ENCODE measurements around the gene ARL13B. TPM values are rescaled to one million over a fixed set of nuclear protein-coding genes. Genes with fewer than 3 reads are reported as not detected.
"Not testable (repeated sequence)": the region's sequence is repeated elsewhere in the genome, so short reads cannot be mapped to it uniquely, and the experiment has no call there.

The ARL13B gene
- total and polyA plus RNA-seq, 5 donors from 2014 or later: 5.6 to 7.5 (median 6.4) TPM

DNA sequence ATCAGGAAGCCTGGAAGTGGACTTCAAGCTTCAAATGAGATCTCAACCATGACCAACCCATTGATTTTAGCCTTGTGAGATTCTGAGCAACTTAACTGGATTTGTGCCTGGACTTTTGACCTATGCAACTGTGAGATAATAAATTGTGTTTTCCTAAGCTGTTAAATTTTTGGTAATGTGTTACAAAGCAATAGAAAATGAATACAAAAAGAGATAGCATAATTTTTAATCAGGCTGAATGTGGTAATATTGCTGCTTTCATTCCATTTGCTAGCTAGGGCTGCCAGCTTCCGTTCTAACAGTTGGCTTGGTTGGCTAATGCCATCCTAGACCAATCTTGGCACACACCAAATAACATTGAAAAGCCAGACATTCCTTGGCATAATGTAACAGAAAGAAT, 18.5 kb upstream of the ARL13B start:
- H3K9me3 Mint-ChIP-seq: peaks cover 0 to 8% (median 0%) of the 10 kb centered on the region in 7 donors
- Histone ChIP-seq H3K4me3 (ENCODE audit: low read depth, low read length) (no peak overlapping the region), H3K27me3 (ENCODE audit: control insufficient read depth, insufficient read depth, low read length) (no peaks in the 10 kb centered on the region), H3K4me1 (ENCODE audit: control insufficient read depth, insufficient read depth, low read length, poor library complexity, severe bottlenecking) (no peaks in the 10 kb centered on the region), H3K27ac (ENCODE audit: insufficient read depth, low read length, poor library complexity, severe bottlenecking) (no peak overlapping the region), H3K36me3 (ENCODE audit: control insufficient read depth, insufficient read depth, low read length) (no peaks in the 10 kb centered on the region), H3K9me3 (ENCODE audit: control insufficient read depth in 2 of 2, low read length in 2 of 2) (no peaks in the 10 kb centered on the region)
- no peak for DNase-seq
- H3K36me3 Mint-ChIP-seq: no peaks in the 10 kb centered on the region
- no peak overlapping the region for H3K4me3 Mint-ChIP-seq
- no peaks in the 10 kb centered on the region for H3K27me3 Mint-ChIP-seq
- no peak for ATAC-seq (ENCODE audit: low read depth in 2 of 2)
- no peak overlapping the region for H3K27ac Mint-ChIP-seq
- no peaks in the 10 kb centered on the region for H3K4me1 Mint-ChIP-seq

DNA sequence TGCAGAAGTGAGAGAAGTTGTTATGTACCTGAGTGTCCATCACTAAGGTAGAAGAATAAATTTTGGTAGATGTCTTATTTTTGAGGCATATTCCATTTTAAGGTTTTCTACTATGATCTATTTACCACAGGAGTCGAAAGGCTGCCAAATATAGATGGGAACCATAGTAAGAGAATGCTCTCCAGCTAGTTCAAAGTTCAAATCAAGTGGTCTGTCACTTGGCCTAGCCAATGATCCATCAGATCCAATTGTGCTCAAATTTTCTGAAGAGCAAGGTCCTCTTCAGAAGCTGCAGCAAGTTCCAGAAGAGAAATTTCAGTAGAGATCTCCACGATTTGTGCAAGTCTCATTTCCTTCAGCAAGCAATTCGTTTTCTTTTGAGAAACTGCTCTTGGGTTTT, 17.2 kb upstream of the ARL13B start:
- no peak for ATAC-seq (ENCODE audit: low read depth in 2 of 2)
- H3K4me3 Mint-ChIP-seq: no peak overlapping the region
- no peak overlapping the region for H3K4me3 ChIP-seq (ENCODE audit: low read depth, low read length)

DNA sequence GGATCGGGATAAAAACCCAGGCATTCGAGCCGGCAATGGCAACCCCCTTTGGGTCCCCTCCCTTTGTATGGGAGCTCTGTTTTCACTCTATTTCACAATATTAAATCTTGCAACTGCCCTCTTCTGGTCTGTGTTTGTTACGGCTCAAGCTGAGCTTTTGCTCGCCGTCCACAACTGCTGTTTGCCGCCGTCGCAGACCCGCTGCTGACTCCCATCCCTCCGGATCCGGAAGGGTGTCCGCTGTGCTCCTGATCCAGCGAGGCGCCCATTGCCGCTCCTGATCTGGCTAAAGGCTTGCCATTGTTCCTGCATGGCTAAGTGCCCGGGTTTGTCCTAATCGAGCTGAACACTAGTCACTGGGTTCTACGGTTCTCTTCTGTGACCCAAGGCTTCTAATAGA, 14.8 kb upstream of the ARL13B start:
- not testable (repeated sequence) for H3K4me3 Mint-ChIP-seq

More for the DNA sequence above, 17.2 kb upstream of the ARL13B start:
- DNase-seq: no peak
- H3K9me3 ChIP-seq (ENCODE audit: control insufficient read depth in 2 of 2, low read length in 2 of 2): no peaks in the 10 kb centered on the region
- no peaks in the 10 kb centered on the region for H3K4me1 ChIP-seq (ENCODE audit: control insufficient read depth, insufficient read depth, low read length, poor library complexity, severe bottlenecking)
- peaks cover 0 to 6% (median 0%) of the 10 kb centered on the region in 7 donors for H3K9me3 Mint-ChIP-seq
- H3K36me3 Mint-ChIP-seq: no peaks in the 10 kb centered on the region
- no peaks in the 10 kb centered on the region for H3K27me3 ChIP-seq (ENCODE audit: control insufficient read depth, insufficient read depth, low read length)
- H3K27ac ChIP-seq (ENCODE audit: insufficient read depth, low read length, poor library complexity, severe bottlenecking): no peak overlapping the region
- no peaks in the 10 kb centered on the region for H3K27me3 Mint-ChIP-seq
- no peak overlapping the region for H3K27ac Mint-ChIP-seq
- no peaks in the 10 kb centered on the region for H3K4me1 Mint-ChIP-seq
- H3K36me3 ChIP-seq (ENCODE audit: control insufficient read depth, insufficient read depth, low read length): no peaks in the 10 kb centered on the region

DNA sequence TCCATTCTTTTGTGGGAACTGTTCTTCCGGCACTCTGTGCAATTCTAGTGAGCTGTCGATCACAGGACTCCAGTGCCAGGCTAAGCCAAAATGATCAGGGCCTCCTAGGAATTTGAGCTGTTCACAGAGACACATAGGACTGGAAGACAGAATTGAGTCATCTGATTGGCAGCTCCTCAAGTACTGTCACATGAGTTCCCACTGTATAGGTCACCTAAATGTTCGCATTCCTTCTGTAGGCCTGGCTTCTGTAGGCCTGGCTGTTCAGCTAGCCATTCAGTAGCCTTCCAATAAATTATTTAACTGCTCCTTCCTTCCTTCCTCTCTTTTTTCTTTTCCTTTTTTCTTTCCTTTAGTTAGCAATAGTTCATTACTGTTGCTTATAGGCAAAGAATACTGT, 10.5 kb upstream of the ARL13B start:
- Histone ChIP-seq H3K36me3 (ENCODE audit: control insufficient read depth, insufficient read depth, low read length) (no peaks in the 10 kb centered on the region), H3K9me3 (ENCODE audit: control insufficient read depth in 2 of 2, low read length in 2 of 2) (no peaks in the 10 kb centered on the region), H3K27me3 (ENCODE audit: control insufficient read depth, insufficient read depth, low read length) (peaks cover 14% of the 10 kb centered on the region), H3K4me3 (ENCODE audit: low read depth, low read length) (no peak overlapping the region), H3K27ac (ENCODE audit: insufficient read depth, low read length, poor library complexity, severe bottlenecking) (no peak overlapping the region), H3K4me1 (ENCODE audit: control insufficient read depth, insufficient read depth, low read length, poor library complexity, severe bottlenecking) (peaks cover 12% of the 10 kb centered on the region)
- no peaks in the 10 kb centered on the region for H3K36me3 Mint-ChIP-seq
- H3K4me1 Mint-ChIP-seq: peaks cover 5 to 10% (median 9%) of the 10 kb centered on the region in 4 donors
- peaks cover 34% of the 10 kb centered on the region for H3K27me3 Mint-ChIP-seq
- no peak for DNase-seq
- H3K27ac Mint-ChIP-seq: no peak overlapping the region
- no peak for ATAC-seq (ENCODE audit: low read depth in 2 of 2)
- H3K9me3 Mint-ChIP-seq: peaks cover 0 to 2% (median 0%) of the 10 kb centered on the region in 7 donors
- H3K4me3 Mint-ChIP-seq: no peak overlapping the region

More for the DNA sequence above, 14.8 kb upstream of the ARL13B start:
- H3K4me1 ChIP-seq (ENCODE audit: control insufficient read depth, insufficient read depth, low read length, poor library complexity, severe bottlenecking); H3K4me3 ChIP-seq (ENCODE audit: low read depth, low read length); H3K4me1 Mint-ChIP-seq; H3K9me3 ChIP-seq (ENCODE audit: control insufficient read depth in 2 of 2, low read length in 2 of 2); H3K27me3 ChIP-seq (ENCODE audit: control insufficient read depth, insufficient read depth, low read length); H3K36me3 ChIP-seq (ENCODE audit: control insufficient read depth, insufficient read depth, low read length); H3K27ac Mint-ChIP-seq; H3K9me3 Mint-ChIP-seq; H3K27ac ChIP-seq (ENCODE audit: insufficient read depth, low read length, poor library complexity, severe bottlenecking); ATAC-seq (ENCODE audit: low read depth in 2 of 2); DNase-seq; H3K36me3 Mint-ChIP-seq: not testable (repeated sequence)
- H3K27me3 Mint-ChIP-seq: peaks cover 13% of the 10 kb centered on the region

DNA sequence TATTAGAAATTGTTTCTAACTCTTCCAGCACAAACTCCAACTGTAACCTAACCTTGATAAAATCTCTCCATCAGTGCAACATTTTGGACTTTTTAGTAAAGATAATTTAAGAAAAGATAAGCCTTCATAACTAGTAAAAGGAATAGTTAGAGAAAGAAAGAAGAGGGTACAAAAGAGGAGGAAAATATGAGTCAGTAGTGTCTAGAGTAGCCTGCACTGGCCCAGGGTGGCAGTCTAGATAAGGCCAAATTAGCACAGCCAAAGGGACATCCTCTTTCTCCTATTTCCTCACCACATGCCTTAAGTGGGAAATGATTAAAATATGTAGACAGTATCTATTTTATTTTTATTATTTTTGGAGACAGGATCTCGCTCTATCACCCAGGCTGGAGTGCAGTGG, 10.0 kb upstream of the ARL13B start:
- ATAC-seq (ENCODE audit: low read depth in 2 of 2) (no peak), DNase-seq (no peak)
- Histone ChIP-seq H3K27me3 (ENCODE audit: control insufficient read depth, insufficient read depth, low read length) (peaks cover 14% of the 10 kb centered on the region), H3K27ac (ENCODE audit: insufficient read depth, low read length, poor library complexity, severe bottlenecking) (no peak overlapping the region), H3K4me1 (ENCODE audit: control insufficient read depth, insufficient read depth, low read length, poor library complexity, severe bottlenecking) (peaks cover 12% of the 10 kb centered on the region), H3K9me3 (ENCODE audit: control insufficient read depth in 2 of 2, low read length in 2 of 2) (no peaks in the 10 kb centered on the region), H3K4me3 (ENCODE audit: low read depth, low read length) (no peak overlapping the region), H3K36me3 (ENCODE audit: control insufficient read depth, insufficient read depth, low read length) (no peaks in the 10 kb centered on the region)
- peak overlapping the region in 1 of 4 donors; percentile 2 for H3K4me3 Mint-ChIP-seq
- no peak overlapping the region for H3K27ac Mint-ChIP-seq
- H3K36me3 Mint-ChIP-seq: no peaks in the 10 kb centered on the region
- H3K27me3 Mint-ChIP-seq: peaks cover 34% of the 10 kb centered on the region
- H3K4me1 Mint-ChIP-seq: peaks cover 5 to 10% (median 9%) of the 10 kb centered on the region in 4 donors
- H3K9me3 Mint-ChIP-seq: no peaks in the 10 kb centered on the region

DNA sequence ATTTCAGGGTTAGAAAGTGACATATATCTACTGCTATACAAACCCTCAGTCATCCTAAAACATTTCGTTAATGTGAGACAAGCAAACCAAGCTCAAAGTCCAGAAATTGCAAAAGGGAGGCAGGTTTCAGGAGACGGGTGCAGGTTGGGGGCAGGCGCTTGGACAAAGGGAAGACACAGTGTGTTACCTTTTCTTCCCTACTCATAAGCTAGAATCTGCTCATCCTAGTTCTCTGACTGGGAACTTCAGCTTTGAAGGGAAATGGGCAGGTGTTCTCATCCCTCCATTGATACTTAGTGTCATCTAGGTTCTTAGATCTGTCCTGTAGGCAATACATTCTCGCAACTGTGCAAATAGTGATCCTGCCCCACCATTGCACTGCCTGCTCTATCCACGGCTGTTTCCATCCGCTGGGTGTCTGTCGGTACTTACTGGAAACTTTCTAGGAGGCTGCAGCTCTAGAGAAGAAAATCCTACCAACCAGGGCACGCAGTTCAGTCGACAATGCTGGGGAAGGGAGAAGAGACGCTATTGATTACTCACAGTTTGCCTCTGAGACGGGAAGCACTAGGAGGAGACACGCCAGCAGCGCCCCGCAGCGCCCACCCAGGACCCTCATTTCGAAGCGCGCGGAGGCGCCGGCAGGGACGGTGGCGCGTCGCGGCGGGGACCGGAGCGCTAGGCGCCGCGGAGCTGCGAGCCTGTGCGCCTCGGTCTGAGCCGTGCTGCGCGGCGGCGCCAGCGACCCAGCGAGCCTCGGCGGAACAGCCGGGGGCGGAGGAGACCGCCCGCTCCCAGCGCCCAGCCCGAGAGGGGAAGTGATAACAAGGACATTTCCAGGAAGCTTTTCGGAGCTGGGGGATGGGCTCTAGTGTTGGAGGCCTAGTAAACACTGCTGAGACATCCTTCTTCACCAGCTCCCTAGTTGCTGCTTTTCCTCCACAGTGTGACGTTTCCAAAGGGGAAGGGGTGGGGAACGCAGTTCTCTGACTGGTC, 6.5 kb upstream of the ARL13B start, which contains the start of gene PROS1:
Gene PROS1 (minus strand): TSS at position 766 of the 996 bp plus-strand sequence. CDS start 147 bp downstream, at position 619.
- Mint-ChIP-seq H3K27ac (peak within 1 kb of the TSS in 1 of 3 donors; percentile 29), H3K27me3 (peaks cover 49% of the 10 kb centered on the region), H3K36me3 (no peaks in the 10 kb centered on the region), H3K4me3 (peak within 1 kb of the TSS; percentile 47 to 83 (median 70)), H3K4me1 (peaks cover 5 to 10% (median 9%) of the 10 kb centered on the region in 4 donors), H3K9me3 (peaks cover 0 to 2% (median 0%) of the 10 kb centered on the region in 7 donors)
- peaks cover 12% of the 10 kb centered on the region for H3K4me1 ChIP-seq (ENCODE audit: control insufficient read depth, insufficient read depth, low read length, poor library complexity, severe bottlenecking)
- H3K9me3 ChIP-seq (ENCODE audit: control insufficient read depth in 2 of 2, low read length in 2 of 2): no peaks in the 10 kb centered on the region
- peak within 1 kb of the TSS; percentile 75 for H3K4me3 ChIP-seq (ENCODE audit: low read depth, low read length)
- DNase-seq (peak; percentile 3 to 56 (median 38)), ATAC-seq (ENCODE audit: low read depth in 2 of 2) (peak; percentile 81 to 89)
- no peaks in the 10 kb centered on the region for H3K36me3 ChIP-seq (ENCODE audit: control insufficient read depth, insufficient read depth, low read length)
- no peak within 1 kb of the TSS for H3K27ac ChIP-seq (ENCODE audit: insufficient read depth, low read length, poor library complexity, severe bottlenecking)
- H3K27me3 ChIP-seq (ENCODE audit: control insufficient read depth, insufficient read depth, low read length): peaks cover 19% of the 10 kb centered on the region

DNA sequence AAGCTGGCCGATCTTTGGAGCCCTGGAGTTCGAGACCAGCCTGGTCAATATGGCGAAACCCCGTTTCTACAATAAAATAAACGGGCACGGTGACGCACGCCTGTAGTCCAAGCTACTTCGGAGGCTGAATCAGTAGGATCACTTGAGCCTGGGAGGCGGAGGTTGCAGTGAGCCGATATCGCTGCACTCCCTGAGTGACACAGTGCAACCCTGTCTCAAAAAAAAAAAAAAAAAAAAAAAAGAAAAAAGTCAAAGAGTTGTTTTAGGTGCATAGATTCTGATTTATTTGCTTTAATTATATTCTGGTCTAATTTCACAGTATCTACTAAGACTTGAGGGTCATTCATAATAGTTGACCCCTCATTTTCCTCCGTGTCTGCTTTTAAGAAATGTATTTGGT, 1.7 kb downstream of the ARL13B start:
- Mint-ChIP-seq H3K27ac (peak overlapping the region in 1 of 3 donors; percentile 70), H3K4me1 (peaks cover 16 to 32% (median 22%) of the 10 kb centered on the region in 4 donors), H3K4me3 (peak overlapping the region; percentile 42 to 90 (median 82)), H3K9me3 (no peaks in the 10 kb centered on the region), H3K27me3 (peaks cover 5% of the 10 kb centered on the region), H3K36me3 (no peaks in the 10 kb centered on the region)
- no peak overlapping the region for H3K27ac ChIP-seq (ENCODE audit: insufficient read depth, low read length, poor library complexity, severe bottlenecking)
- DNase-seq (no peak), ATAC-seq (ENCODE audit: low read depth in 2 of 2) (no peak)
- no peaks in the 10 kb centered on the region for H3K36me3 ChIP-seq (ENCODE audit: control insufficient read depth, insufficient read depth, low read length)
- H3K4me1 ChIP-seq (ENCODE audit: control insufficient read depth, insufficient read depth, low read length, poor library complexity, severe bottlenecking): peaks cover 14% of the 10 kb centered on the region
- H3K9me3 ChIP-seq (ENCODE audit: control insufficient read depth in 2 of 2, low read length in 2 of 2): no peaks in the 10 kb centered on the region
- no peak overlapping the region for H3K4me3 ChIP-seq (ENCODE audit: low read depth, low read length)
- no peaks in the 10 kb centered on the region for H3K27me3 ChIP-seq (ENCODE audit: control insufficient read depth, insufficient read depth, low read length)

Measured in CD4-positive, CD25-positive, alpha-beta regulatory T cell (primary cell).